Left forelimb (tissue), 1 donor: ENCODE data around the gene MMP7.
"Not testable (repeated sequence)": the region's sequence is repeated elsewhere in the genome, so short reads cannot be mapped to it uniquely, and the experiment has no call there.

Source experiments
- DNase-seq: peaks from one replicate; pipeline ENCODE4 v3.0.0-alpha.2; 2018; ENCODE audit warnings: low spot score

MMP7 gene

DNA sequence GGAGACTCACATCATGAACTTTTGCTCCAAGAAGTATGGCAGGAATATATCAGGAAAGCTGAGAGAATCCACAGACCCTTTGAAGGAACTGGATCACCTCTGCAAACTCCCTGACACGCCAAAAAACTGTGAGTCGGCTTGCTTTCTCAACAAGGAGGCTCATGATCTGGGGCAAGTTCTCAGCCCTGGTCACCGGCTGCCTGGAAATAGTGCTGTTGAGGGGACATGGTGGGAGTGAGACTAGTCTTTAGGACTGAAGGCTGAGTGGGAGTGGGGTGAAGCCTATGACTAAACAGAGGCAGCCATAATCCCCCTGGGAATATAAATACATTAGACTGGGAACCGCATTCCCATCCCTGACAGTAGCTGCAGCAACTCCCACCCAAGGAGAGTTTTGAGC, 8.4 kb upstream of the MMP7 start:
- no peak for DNase-seq

DNA sequence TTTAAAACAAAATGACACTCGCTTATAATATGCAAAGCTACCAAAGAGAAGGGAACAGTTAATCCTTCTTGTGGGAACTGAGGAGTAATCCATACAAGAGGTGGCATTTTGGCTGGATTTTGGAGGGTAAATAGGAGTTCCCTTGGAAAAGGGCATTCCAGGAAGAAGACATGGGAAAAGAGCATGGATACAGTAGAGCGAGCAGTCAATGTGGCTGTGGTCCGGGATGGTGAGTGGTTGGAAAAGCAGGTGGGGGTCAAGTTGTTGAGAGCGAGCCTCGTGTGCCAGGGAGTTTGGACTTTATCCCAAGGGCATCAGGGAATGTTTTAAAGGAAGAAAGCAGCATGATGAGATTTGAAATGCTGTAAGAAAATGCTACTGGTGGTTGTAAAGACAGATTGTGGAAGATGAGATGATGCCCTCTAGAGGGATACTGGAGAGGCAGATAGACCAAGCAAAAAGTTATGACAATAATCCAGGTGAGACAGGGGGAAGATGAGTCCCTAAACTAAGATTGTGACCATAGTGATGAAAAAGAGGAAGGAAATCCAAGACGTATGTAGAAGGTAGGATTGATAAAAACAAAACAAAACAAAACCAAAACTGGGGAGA, 3.8 kb upstream of the MMP7 start:
- no peak for DNase-seq

DNA sequence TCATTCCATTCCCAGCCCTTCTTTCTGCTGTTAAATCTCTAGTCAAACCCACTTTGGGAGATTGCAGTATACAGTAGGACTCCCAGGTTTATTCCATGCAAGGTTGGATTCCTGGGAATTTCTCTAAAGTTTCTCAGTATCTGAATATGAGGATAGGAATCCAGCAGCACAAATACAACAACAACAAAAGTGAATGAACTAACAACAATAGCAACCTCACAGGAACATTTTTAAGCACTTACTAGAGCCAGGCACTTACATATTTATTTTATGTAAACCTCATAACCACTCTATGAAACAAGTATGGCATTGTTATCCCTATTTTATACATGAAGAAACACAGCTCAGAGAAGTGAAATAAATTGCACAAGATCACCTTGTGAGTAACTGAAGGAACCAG, 1.9 kb downstream of the MMP7 start:
- DNase-seq: no peak

DNA sequence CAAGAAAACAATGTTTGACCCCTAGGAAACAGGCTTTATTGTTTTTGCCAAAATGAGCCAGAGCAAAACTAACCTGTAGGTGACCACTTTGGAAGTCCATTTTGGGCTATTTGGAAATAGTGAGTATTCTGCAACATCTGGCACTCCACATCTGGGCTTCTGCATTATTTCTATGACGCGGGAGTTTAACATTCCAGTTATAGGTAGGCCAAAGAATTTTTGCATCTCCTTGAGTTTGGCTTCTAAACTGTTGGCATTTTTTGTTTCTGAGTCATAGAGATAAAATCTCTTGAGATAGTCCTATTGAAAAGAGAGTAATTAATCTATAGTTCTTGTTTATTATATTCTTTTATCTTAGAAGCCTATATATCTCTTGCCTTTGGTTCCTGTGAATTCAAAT, 2.9 kb downstream of the MMP7 start:
- DNase-seq: no peak

DNA sequence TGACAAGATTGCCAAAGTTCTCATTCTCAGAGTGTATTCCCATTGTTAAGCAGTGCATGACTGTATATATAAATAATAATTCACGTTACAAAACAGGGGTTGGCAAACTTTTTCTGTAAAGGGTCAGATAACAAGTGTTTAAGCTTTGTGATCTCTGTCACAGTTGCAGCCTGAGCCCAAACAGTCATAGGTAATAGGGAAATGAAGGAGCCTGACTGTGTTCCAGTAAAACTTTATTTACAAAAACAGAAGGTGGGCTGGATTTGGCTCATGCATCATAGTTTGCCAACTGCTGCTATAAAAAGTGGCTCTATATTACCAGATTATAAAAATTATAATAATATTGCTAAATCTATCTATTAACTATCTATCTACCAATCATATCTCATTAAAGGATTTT, 3.5 kb downstream of the MMP7 start:
- no peak for DNase-seq

DNA sequence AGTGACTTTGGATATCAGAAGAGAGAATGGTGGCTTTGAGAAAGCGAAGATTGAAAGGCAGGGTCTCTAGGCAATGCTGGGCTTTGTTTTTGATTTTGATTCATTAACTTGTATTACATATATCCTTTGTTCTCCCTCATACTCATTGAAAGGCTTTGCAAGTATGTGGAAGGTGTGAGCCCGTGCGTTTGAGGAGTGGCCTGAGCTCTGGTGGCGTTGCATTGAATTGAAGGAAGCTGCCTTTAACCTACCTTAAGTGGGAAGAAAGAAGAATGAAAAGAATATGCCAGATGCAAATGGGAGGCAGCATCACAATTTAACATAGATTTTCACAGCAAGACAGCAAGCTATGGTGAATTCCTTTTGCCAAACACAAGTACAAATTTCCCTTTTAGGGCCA, 6.7 kb downstream of the MMP7 start:
- no peak for DNase-seq

DNA sequence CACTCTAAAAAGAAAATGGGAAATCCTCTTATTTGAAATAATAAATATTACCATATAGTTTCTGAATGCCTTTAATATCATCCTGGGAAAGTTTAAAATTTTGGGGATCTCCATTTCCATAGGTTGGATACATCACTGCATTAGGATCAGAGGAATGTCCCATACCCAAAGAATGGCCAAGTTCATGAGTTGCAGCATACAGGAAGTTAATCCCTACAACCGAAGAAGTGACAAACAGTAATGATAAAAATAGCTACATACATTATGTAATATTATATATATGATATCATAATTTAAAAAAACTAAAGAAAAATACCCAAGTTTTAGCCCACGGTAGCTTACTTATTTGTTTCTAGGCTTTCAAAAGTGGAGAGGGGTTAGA, 7.4 kb downstream of the MMP7 start:
- DNase-seq: no peak

DNA sequence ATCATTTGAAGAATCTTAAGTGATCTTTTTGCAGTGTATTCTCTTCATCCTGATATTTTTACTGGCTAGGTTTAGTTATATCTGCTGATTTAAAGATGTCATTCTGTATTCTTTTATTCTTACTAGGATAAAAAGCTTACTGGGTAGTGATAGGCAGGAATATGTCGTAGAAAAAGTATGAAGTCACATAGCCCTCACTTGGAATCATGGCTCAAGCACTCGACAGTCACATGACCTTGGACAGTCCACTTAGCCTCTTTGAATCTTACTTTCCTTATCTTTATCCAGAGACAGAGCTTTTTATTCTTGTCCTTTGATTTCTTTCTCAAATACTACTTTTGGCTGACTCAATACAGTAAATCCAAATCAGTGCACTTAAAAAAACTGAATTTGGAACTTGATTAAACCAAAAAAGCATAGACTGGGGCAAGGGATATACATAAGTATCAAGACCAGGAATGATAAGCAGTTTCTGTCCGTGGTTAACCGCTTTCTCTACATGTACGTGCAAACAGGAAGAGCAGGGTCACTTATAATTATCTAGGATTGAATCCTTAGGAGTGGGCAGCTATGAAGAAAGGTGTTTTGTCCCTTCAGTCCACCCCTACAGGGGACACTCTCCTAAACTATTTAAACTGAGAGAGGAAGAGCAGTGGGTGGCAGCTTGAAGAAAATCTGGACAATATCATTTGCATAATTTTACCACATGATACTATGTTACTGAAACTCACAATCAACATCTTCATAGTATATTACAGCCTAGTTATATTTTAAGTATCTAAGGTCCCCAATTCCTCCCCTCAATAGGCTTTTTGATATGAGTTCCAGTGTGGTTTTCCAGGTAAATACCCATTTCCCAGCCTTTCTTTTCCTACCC, 8.0 kb downstream of the MMP7 start:
- no peak for DNase-seq

DNA sequence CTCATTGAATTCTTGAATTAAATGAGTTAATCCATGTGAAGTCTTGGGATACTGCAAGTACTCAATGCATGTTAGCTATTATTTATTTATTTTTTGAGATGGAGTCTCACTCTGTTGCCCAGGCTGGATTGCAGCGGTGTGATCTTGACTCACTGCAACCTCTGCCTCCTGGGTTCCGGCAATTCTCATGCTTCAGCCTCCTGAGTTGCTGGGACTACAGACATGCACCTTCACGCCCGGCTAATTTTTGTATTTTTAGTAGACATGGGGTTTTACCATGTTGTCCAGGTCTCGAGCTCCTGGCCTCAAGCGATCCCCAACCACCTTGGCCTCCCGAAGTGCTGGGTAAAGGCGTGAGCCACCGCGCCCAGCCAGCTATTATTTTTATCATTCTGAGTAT, 9.4 kb downstream of the MMP7 start:
- DNase-seq: no peak

DNA sequence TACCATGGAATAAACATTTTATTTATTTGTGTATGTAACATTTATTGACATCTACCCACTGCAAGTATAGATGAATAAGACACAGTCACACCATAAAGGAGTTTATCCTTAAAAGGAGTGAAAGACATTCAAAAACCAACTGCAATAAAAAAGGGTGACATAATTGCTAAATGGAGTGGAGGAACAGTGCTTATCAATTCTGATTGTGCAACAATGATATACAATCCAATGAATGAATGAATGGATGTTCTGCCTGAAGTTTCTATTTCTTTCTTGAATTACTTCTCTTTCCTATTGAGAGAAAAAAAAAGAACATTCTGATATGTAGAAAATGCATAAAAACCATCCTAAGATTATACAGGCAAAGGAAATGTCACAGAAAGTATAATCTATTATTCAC, 10.0 kb downstream of the MMP7 start:
- DNase-seq: no peak

DNA sequence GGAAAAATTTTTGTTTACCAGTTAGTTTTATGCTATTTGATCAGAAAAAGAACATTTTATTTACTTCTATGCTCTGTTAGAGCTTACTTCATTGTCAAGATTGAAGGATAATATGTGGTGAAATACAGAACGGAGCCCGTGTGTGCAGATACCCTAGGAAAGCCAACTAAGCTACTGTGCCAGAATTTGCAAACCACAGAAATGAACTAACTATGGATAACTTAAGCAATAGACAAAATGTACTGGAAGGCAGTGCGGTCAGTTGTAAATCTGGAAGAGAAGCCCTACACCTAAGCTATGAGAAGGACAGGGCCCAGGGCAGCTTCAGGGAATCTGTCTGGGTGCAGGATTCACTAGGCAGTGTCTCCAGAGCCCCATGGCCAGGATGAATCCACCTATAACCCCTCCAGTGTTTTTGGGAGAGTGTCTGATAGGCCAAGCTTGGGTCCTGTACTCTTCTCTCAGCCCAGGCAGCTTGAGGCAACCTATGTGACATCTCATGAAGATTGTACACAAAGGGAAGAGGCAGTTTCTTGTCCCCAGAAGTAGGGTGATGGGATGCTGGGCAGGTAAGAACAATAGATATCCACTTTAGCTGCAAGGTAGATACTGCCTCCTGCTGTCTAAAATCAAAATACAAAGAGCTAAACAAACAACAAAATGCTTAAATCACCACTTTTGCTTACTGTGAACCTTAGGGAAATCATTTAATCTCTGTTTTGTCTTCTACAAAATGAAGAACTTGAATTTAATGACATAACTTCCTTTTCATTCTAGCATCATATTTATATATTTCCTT, 12.1 kb downstream of the MMP7 start:
- no peak for DNase-seq

DNA sequence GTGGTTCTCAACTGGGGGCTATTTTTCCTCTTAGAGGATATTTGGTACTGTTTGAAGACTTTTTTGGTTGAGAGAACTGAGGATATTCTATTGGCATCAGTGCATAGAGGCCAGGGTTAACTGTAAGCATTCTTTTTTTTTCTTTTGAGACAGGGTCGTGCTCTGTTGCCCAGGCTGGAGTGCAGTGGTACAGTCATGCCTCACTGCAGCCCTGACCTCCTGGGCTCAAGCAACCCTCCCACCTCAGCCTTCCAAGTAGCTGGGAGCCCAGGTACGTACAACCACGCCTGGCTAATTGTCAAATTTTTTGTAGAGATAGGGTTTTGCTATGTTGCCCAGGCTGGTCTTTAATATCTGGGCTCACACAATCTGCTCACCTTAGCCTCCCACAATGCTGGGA, 12.9 kb downstream of the MMP7 start:
- DNase-seq: no peak

DNA sequence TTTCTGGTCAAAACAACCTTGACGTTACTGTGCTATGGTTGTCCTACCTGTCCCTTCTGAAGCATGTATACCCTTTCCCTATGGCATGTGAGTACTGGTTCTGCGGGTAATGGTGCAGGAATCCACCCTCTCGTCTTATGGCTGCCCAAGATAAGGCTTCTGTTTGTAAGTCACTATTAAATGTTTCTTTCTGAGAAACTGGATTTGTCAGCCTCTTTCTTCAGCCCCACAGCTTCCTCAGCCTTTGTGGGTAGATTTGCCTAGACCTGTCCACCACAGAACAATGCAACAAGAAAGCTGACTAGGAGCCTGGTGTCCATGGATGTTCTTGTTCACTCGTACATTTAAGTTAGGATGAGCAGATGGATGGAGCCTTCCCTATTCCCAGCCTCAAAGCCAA, 14.4 kb downstream of the MMP7 start:
- DNase-seq: no peak

DNA sequence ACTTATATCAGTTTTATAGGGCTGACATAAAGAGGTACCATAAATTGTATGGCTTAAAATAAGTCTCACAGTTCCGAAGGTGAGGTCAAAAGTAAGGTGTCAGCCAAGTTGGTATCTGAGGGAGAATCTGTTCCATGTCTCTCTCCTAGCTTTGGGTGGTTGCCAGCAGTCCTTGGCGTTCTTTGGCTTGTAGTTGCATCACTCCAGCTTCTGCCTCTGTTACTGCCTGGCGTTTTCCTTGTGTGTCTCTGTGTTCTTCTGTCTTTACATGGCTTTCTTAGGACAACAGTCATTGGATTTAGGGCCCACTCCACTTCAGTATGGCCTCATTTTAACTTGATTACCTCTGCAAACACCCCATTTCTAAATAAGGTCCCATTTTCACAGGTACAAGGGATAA, 16.7 kb downstream of the MMP7 start:
- DNase-seq: no peak

DNA sequence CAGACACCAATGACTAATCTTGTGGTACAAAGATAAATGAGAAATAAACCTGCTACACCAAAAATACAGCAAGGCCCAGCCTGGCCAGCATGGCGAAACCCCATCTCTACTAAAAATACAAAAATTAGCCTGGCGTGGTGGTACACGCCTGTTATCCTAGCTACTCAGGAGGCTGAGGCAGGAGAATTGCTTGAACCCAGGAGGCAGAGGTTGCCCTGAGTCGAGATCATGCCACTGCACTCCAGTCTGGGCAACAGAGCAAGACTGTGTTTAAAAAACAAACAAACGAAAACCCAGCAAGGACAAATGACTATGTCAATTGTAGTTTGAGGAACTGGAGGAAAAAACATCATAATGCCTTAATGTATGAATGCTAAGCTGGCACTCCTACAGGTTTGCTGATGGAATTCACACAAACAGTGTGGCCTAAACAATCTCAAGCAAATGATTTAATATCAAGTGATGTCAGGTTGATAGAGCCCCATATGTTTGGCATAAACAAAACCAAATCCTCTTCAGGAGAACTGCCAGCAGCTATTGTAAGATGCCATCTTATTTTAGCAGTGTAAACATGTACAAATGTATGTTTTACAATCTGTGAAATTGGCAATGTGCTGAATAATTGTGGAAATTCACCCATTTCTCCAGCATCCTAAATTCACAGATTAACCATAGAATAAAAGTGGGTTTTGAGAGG, 20.0 kb downstream of the MMP7 start:
- DNase-seq: no peak

DNA sequence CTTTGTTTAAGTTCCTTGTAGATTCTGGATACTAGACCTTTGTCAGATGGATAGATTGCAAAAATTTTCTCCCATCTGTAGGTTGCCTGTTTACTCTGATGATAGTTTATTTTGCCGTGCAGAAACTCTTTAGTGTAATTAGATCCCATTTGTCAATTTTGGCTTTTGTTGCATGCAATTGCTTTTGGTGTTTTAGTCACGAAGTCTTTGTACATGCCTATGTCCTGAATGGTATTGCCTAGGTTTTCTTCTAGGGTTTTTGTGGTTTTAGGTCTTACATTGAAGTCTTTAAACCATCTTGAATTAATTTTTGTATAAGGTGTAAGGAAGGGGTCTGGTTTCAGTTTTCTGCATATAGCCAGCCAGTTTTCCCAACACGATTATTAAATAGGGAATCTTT, 27.7 kb downstream of the MMP7 start:
- DNase-seq: not testable (repeated sequence)

DNA sequence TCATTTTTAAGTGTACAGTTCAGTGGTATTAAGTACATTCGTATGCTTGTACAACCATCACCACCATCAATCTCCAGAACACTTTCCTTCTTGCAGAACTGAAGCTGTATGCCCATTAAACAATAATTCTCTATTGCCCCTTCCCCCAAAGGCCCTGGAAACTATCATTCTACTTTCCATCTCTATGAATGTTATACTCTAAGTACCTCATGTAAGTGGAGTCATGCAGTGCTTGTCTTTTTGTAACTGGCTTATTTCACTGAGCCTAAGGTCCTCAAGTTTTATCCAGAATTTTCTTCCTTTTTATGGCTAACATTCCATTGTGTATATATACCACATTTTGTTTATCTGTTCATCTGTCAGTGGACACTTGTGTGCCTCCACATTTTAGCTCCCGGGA, 29.7 kb downstream of the MMP7 start:
- no peak for DNase-seq

DNA sequence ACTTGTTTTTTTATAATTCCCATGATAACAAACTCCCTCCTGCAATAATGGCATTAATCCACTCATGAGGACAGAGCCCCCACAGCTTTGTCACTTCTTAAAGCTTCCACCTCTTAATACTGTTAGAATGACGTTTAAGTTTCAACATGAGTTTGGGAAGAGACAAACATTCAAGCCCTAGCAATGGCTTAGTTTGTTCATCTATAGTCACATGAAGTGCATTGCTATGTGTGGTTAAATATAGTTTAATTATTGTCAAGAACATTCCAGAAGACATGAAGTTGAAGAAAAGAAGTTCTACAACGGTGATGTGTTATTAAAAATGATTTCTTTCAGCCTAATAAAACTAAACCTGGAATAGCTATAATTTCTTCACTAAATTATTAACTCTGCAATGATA, 30.6 kb downstream of the MMP7 start:
- no peak for DNase-seq

DNA sequence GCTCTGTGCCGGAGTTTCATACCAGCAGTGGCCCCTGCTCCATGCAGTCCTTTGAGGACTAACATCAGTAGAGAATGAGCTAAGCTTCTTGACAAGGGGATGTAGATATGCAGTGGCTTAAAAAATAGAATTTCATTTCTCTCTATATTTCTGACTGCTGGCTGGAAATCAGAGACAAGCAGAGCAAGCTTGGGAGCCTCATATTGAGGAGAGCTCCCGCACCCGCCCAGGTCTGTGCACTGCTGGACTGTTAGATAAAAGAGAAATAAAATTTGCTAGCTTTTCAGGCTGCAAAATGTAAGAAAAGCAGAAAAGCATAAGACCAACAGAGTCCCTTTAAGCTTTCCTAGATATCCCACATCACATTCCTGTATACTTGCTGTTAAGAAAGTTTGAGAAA, 31.4 kb downstream of the MMP7 start:
- DNase-seq: no peak

DNA sequence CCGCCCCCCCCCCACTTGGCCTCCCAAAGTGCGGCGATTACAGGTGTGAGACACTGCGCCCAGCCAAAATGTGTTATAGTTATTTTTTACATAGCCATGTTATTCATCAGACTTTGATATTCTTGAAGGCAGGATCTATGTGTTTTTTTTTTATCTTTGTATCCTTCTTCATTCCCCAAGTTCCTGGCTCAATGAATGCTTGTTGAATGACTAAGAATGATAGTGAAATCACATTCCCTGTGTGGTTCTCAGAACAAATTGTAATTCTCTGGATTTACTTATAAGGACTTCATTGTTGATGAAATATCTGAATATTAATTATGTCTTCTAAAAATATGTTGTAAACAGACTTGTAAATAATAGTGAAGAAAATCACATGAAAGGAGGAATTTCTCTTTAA, 33.5 kb downstream of the MMP7 start:
- DNase-seq: no peak

DNA sequence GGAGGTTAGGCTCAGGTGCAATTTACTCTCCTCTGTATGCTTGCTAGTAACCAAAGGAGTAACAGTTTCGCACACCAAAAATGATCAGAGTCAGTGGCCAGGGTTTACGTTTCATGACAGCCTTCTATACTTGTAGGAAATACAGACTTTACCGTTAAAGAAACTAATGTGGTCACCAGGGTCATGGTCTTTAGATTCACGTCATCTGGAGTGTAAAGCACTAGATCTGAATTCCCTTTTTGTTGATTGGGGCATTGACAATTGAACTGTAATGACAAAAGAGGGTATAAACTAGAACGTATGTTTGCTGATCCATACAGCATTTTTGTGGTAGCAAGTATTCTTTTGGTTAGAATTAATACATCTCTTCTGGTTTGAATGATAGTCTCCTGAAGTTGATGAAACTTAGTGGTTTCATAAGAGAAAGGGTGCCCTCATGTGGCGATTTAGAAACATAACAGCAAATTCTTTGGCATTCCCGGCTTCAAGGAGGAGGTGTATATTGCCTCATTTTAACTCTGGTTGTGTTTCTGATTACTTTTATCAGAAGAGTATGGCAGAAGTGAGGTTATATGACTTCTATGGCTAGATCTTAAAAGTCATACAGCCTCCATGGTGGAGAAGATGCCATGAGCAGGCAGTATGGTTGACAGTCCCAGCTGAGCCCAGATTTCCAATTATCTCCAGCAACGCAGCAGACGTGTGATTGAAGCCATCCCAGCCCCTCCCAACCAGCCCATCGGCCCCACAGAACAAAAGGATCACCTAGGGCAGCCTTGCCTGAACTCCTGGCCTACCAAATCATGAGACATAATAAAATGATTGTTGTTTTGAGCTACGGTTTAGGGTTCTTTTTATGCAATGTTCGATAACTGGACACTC, 35.1 kb downstream of the MMP7 start:
- DNase-seq: no peak

DNA sequence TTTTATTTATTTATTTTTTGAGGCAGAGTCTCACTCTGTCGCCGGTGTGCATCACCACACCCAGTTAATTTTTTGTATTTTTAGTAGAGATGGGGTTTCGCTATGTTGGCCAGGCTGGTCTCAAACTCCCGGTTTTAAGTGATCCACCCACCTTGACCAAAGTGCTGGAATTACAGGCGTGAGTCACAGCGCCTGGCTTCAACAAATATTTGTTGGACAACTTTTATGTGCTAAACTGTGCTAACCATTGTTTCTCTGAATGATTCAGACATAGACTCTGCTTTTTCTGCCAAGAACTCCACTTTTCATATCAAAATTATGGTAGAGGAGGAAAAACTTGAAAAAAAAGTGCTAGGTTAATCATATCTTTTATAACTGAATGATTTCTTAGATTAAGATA, 36.3 kb downstream of the MMP7 start:
- no peak for DNase-seq
